ENCODE data around the gene TXNDC11. TPM values are rescaled to one million over a fixed set of nuclear protein-coding genes. Genes with fewer than 3 reads are reported as not detected.
A peak's percentile ranks its signal among the peaks of the same experiment; 100 is the strongest.

TXNDC11 gene
- total RNA-seq, 4 donors from 2014 or later: 69.3 to 89.4 (median 76.9) TPM

DNA sequence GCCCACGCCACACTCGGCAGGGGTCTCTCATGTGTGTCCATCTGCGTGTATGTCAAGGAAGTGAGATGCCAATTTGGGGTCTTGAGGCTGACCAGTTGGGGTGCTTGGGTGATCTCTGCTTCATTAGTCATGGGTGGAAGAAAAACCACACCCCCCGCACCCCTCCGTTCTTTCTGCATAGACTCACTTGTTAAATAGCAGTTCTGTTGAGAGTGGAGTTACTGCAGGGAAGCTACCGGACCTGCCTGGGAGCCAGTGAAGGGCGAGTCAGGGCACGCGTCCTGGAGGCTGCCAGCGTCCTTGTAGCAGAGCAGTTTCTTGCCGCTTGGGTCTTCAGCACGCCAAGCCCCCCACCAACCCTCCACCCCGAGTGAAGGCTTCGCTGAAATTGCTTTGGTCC, 65.9 kb downstream of the TXNDC11 start:
- peaks cover 0 to 52% (median 0%) of the 10 kb centered on the region in 3 donors for H3K36me3 ChIP-seq
- peaks cover 2 to 62% (median 48%) of the 10 kb centered on the region in 4 donors for H3K4me1 ChIP-seq
- DNase-seq: peak in 1 of 3 donors; percentile 14
- H3K9me3 ChIP-seq: no peaks in the 10 kb centered on the region
- H3K27me3 ChIP-seq: no peaks in the 10 kb centered on the region
- H3K27ac ChIP-seq: peak overlapping the region in 1 of 4 donors; percentile 72
- TF ChIP-seq POLR2A (IDR thresholded peaks at IDR 0.05) (no peak), CTCF (IDR thresholded peaks at IDR 0.05) (no peak)
- no peak overlapping the region for H3K4me3 ChIP-seq

GRCh38 chr16:11675561-11676511, 66.8 kb downstream of the TXNDC11 start:
- no peak overlapping the region for H3K4me3 ChIP-seq
- peaks cover 0 to 46% (median 0%) of the 10 kb centered on the region in 3 donors for H3K36me3 ChIP-seq
- H3K27ac ChIP-seq: peak overlapping the region in 3 of 4 donors; percentile 41 to 72 (median 72)
- peak in 2 of 6 experiments; percentile 11 to 40 for TF ChIP-seq CTCF (IDR thresholded peaks at IDR 0.05)
- peak in 1 of 2 donors; percentile 38 for TF ChIP-seq POLR2A (IDR thresholded peaks at IDR 0.05)
- H3K4me1 ChIP-seq: peaks cover 2 to 65% (median 50%) of the 10 kb centered on the region in 4 donors
- no peaks in the 10 kb centered on the region for H3K9me3 ChIP-seq
- peak in 2 of 3 donors; percentile 89 for DNase-seq
- H3K27me3 ChIP-seq: no peaks in the 10 kb centered on the region

DNA sequence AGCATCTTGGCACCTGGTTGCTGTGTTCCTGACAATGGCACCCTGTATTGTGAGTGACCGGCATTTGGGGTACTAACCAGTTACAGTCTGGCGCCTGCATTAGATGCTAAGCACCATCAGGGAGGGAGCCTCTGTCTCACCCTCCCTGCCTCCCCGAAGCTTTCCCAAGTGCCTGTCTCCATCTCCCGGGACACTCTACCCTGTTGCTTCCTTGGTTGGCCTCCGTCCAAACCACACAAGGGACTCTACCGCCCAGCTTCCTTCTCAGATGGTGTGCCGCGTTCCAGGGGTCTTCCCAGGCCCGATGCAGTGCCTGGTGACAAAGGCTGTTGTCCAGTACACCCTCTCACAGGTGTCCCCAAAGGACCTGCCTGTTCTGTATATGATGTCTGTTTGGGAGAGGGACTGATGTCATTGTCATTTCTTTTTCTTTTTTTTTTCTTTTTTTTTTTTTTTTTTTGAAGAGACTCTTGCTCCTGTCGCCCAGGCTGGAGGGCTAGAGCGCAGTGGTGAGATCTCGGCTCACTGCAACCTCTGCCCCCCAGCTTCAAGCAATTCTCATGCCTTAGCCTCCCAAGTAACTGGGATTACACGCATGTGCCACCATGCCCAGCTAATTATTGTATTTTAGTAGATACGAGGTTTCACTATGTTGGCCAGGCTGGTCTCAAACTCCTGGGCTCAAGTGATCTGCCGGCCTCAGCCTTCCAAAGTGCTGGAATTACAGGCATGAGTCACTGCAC, 67.7 kb downstream of the TXNDC11 start:
- H3K4me1 ChIP-seq: peaks cover 2 to 73% (median 50%) of the 10 kb centered on the region in 4 donors
- TF ChIP-seq CTCF (IDR thresholded peaks at IDR 0.05) (no peak), POLR2A (IDR thresholded peaks at IDR 0.05) (no peak)
- peak overlapping the region in 3 of 4 donors; percentile 41 to 90 (median 72) for H3K27ac ChIP-seq
- H3K36me3 ChIP-seq: peaks cover 0 to 38% (median 0%) of the 10 kb centered on the region in 3 donors
- no peaks in the 10 kb centered on the region for H3K9me3 ChIP-seq
- DNase-seq: no peak
- no peaks in the 10 kb centered on the region for H3K27me3 ChIP-seq
- no peak overlapping the region for H3K4me3 ChIP-seq

DNA sequence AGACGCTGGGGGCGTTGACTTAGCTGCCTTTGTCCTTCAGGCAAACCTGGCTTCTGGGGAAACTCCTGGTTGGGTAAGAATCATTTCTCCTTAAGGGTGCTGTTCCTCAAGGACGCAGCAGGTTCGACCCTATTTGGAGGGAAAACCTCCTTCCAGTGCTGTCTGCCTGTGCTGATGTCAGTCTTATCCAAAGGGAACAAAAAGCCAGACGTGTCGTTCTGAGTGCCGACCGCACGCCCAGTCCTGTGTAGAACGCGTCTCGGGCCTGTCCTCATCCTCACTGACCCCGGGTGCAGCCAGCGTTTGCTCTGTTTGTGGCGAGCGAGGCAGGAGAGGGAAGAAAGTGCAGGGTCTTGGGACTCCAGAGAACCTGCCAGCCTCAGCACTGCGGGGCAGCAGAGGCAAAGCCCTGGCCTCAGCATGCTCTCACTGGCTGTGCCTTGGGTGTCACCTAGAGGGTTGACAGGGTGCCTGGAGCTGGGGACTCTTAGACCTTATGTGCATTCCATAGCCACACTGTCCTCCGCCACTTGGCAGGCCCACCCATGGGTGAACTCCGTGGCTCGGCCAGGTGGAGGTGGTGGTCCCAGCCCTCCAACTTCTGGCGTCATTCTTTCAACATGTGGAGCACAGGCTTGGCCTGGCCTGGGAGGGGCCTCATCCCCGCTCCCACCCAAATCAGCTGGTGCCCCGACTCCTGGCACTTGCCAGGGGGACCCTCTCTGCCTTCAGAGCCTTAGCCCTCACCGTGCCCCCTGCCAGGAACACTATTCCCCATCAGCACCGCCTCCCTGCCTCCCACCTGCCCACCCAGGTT, 68.4 kb downstream of the TXNDC11 start:
- Histone ChIP-seq H3K36me3 (peaks cover 0 to 30% (median 0%) of the 10 kb centered on the region in 3 donors), H3K27me3 (no peaks in the 10 kb centered on the region), H3K4me1 (peaks cover 2 to 78% (median 50%) of the 10 kb centered on the region in 4 donors), H3K27ac (peak overlapping the region in 3 of 4 donors; percentile 41 to 90 (median 72)), H3K4me3 (no peak overlapping the region), H3K9me3 (no peaks in the 10 kb centered on the region)
- DNase-seq: no peak
- TF ChIP-seq CTCF (IDR thresholded peaks at IDR 0.05) (no peak), POLR2A (IDR thresholded peaks at IDR 0.05) (no peak)
